GM23338 (cell line): ENCODE results near the gene HECTD1. TPM values are rescaled to one million over a fixed set of nuclear protein-coding genes. Genes with fewer than 3 reads are reported as not detected.
A peak's percentile ranks its signal among the peaks of the same experiment; 100 is the strongest.

Experiments used
- ATAC-seq: fragments of 200-7000 bp; cut with Tn5 transposase; 3 replicates; pipeline ENCODE4 v1.9.1; 2020
- DNase-seq: peaks from one replicate; pipeline ENCODE4 v3.0.0-alpha.2; 2015; ENCODE audit warnings: low spot score
- H2AFZ ChIP-seq: fragments of 200-600 bp; sonication (generic); 2 replicates; pipeline ENCODE4 v1.8.0; 2016; ENCODE audit warnings: antibody characterized with exemption, mild to moderate bottlenecking, moderate library complexity
- H3F3A ChIP-seq: fragments of 200-600 bp; sonication (generic); replicated peaks from 2 replicates; pipeline ENCODE4 v1.8.0; 2017; ENCODE audit warnings: antibody characterized with exemption, mixed run types, low read depth
- H3K27ac ChIP-seq: fragments of 200-600 bp; sonication (generic); 2 replicates; pipeline ENCODE4 v1.6.1; 2016; ENCODE audit warnings: low read depth
- H3K27me3 ChIP-seq: fragments of 200-600 bp; sonication (generic); 2 replicates; pipeline ENCODE4 v1.8.0; 2016; ENCODE audit warnings: mild to moderate bottlenecking, mixed run types, moderate library complexity; ENCODE audit not compliant: insufficient read depth
- H3K36me3 ChIP-seq: fragments of 200-600 bp; sonication (generic); 2 replicates; pipeline ENCODE4 v1.8.0; 2016; ENCODE audit warnings: mild to moderate bottlenecking; ENCODE audit not compliant: insufficient read depth
- H3K4me1 ChIP-seq: fragments of 200-600 bp; sonication (generic); 2 replicates; pipeline ENCODE4 v1.8.0; 2016; ENCODE audit warnings: mild to moderate bottlenecking, moderate library complexity; ENCODE audit not compliant: insufficient read depth
- H3K4me2 ChIP-seq: fragments of 200-600 bp; sonication (generic); 2 replicates; pipeline ENCODE4 v1.7.1; 2017; ENCODE audit warnings: mixed run types
- H3K4me3 ChIP-seq: fragments of 200-600 bp; sonication (generic); 2 replicates; pipeline ENCODE4 v1.6.1; 2016; ENCODE audit warnings: mixed run types
- H3K79me2 ChIP-seq: fragments of 200-600 bp; sonication (generic); replicated peaks from 2 replicates; pipeline ENCODE4 v1.8.0; 2017; ENCODE audit warnings: mild to moderate bottlenecking; ENCODE audit not compliant: insufficient read depth
- H3K9me2 ChIP-seq: fragments of 200-600 bp; sonication (generic); 2 replicates; pipeline ENCODE4 v1.8.0; 2017; ENCODE audit not compliant: insufficient read depth
- H4K20me1 ChIP-seq: fragments of 200-600 bp; sonication (generic); replicated peaks from 2 replicates; pipeline ENCODE4 v1.8.0; 2017; ENCODE audit warnings: mild to moderate bottlenecking; ENCODE audit not compliant: insufficient read depth
- H3K27ac Mint-ChIP-seq: 2 replicates; pipeline ENCODE4 v1.8.0; 2020; ENCODE audit warnings: inconsistent platforms, mild to moderate bottlenecking, moderate library complexity, mixed read lengths
- H3K27me3 Mint-ChIP-seq: 3 replicates; pipeline ENCODE4 v1.8.0; 2022; ENCODE audit warnings: low read depth, mild to moderate bottlenecking, moderate library complexity, mixed read lengths, inconsistent platforms; ENCODE audit not compliant: insufficient read depth, poor library complexity
- H3K36me3 Mint-ChIP-seq: 3 replicates; pipeline ENCODE4 v1.8.0; 2021; ENCODE audit warnings: low read depth, mild to moderate bottlenecking, inconsistent platforms, moderate library complexity, mixed read lengths
- H3K4me1 Mint-ChIP-seq: 3 replicates; pipeline ENCODE4 v1.8.0; 2020; ENCODE audit warnings: mild to moderate bottlenecking, inconsistent platforms, mixed read lengths
- H3K4me3 Mint-ChIP-seq: 3 replicates; pipeline ENCODE4 v1.8.0; 2021; ENCODE audit warnings: moderate library complexity, mild to moderate bottlenecking, inconsistent platforms, mixed read lengths
- H3K9me3 Mint-ChIP-seq: 3 replicates; pipeline ENCODE4 v1.8.0; 2020; ENCODE audit warnings: moderate library complexity, mild to moderate bottlenecking, inconsistent platforms, mixed read lengths
- CREB1 ChIP-seq: fragments of 250-450 bp; sonication (Bioruptor Pico); IDR thresholded peaks from 2 replicates; pipeline ENCODE4 v1.5.0; 2020; ENCODE audit warnings: low read depth, mild to moderate bottlenecking, moderate library complexity
- JUNB ChIP-seq: IDR thresholded peaks from one replicate; pipeline ENCODE4 v1.6.1; 2016; ENCODE audit warnings: antibody characterized with exemption; ENCODE audit not compliant: unreplicated experiment
- ZNF114 ChIP-seq: fragments of 250-450 bp; sonication (Bioruptor Pico); IDR thresholded peaks from 2 replicates; pipeline ENCODE4 v1.5.0; 2020; ENCODE audit warnings: mild to moderate bottlenecking, moderate library complexity
- ZNF331 ChIP-seq: fragments of 250-450 bp; sonication (Bioruptor Pico); IDR thresholded peaks from 2 replicates; pipeline ENCODE4 v1.5.0; 2020; ENCODE audit warnings: low read depth, mild to moderate bottlenecking, moderate library complexity
- polyA plus RNA-seq: library from polyadenylated mRNA; unstranded; fragments of >200 nt; fragmentation: Nextera tagmentation; extraction: Ambion mirVana; gene quantifications from 2 replicates; pipeline ENCODE4 v1.2.1, GENCODE V29; 2016
- total RNA-seq: library from RNA; depleted of rRNA; stranded (reverse); fragments of >200 nt; shearing (Covaris generic); gene quantifications from 2 replicates; pipeline ENCODE4 v1.2.3, GENCODE V29; 2014
- TF ChIP-seq, protein P1 (sequence below): fragments of 250-450 bp; sonication (Bioruptor Pico); IDR thresholded peaks from 2 replicates; pipeline ENCODE4 v1.5.0; 2020; ENCODE audit warnings: mild to moderate bottlenecking, moderate library complexity
- TF ChIP-seq, protein P2 (sequence below), 2 experiments: fragments of 200-600 bp in 1 of 2; sonication (generic) in 1 of 2; conservative IDR thresholded peaks; 2 replicates each; pipeline versions ENCODE4 v1.5.1 to v1.6.1; 2016 to 2017; ENCODE audit warnings: antibody characterized with exemption in 2 of 2, low read depth in 2 of 2, mild to moderate bottlenecking in 2 of 2, moderate library complexity in 1 of 2

Gene HECTD1
- total and polyA plus RNA-seq, 2 experiments from 2014 or later = 42.1 to 132 TPM

DNA sequence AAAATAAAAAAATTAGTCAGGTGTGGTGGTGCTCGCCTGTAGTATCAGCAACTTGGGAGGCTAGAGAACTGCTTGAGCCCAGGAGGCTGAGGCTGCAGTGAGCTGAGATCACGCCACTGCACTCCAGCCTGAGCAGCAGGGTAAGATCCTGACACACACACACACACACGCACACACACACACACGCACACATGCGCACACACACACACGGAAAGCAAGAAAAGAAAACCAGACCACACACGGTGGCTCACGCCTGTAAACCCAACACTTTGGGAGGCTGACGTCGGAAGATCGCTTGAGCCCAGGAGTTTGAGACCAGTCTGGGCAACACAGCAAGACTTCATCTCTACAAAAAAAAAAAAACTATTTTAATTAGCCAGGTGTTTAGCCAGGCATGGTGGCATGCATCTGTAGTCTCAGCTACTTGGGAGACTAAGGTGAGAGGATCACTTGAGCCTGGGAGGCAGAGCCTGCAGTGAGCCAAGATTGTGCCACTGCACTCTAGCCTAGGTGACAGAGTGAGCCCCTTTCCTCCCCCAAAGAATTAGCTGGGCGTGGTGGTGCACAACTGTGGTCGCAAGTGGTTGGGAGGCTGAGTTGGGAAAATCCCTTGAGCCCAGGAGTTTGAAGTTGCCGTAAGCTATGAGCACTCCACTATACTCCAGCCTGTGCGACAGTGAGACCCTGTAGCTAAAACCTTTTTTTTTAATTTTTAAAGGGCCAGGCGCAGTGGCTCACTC lies 44.5 kb downstream of the HECTD1 start (continued):
- TF ChIP-seq, protein P1, sequence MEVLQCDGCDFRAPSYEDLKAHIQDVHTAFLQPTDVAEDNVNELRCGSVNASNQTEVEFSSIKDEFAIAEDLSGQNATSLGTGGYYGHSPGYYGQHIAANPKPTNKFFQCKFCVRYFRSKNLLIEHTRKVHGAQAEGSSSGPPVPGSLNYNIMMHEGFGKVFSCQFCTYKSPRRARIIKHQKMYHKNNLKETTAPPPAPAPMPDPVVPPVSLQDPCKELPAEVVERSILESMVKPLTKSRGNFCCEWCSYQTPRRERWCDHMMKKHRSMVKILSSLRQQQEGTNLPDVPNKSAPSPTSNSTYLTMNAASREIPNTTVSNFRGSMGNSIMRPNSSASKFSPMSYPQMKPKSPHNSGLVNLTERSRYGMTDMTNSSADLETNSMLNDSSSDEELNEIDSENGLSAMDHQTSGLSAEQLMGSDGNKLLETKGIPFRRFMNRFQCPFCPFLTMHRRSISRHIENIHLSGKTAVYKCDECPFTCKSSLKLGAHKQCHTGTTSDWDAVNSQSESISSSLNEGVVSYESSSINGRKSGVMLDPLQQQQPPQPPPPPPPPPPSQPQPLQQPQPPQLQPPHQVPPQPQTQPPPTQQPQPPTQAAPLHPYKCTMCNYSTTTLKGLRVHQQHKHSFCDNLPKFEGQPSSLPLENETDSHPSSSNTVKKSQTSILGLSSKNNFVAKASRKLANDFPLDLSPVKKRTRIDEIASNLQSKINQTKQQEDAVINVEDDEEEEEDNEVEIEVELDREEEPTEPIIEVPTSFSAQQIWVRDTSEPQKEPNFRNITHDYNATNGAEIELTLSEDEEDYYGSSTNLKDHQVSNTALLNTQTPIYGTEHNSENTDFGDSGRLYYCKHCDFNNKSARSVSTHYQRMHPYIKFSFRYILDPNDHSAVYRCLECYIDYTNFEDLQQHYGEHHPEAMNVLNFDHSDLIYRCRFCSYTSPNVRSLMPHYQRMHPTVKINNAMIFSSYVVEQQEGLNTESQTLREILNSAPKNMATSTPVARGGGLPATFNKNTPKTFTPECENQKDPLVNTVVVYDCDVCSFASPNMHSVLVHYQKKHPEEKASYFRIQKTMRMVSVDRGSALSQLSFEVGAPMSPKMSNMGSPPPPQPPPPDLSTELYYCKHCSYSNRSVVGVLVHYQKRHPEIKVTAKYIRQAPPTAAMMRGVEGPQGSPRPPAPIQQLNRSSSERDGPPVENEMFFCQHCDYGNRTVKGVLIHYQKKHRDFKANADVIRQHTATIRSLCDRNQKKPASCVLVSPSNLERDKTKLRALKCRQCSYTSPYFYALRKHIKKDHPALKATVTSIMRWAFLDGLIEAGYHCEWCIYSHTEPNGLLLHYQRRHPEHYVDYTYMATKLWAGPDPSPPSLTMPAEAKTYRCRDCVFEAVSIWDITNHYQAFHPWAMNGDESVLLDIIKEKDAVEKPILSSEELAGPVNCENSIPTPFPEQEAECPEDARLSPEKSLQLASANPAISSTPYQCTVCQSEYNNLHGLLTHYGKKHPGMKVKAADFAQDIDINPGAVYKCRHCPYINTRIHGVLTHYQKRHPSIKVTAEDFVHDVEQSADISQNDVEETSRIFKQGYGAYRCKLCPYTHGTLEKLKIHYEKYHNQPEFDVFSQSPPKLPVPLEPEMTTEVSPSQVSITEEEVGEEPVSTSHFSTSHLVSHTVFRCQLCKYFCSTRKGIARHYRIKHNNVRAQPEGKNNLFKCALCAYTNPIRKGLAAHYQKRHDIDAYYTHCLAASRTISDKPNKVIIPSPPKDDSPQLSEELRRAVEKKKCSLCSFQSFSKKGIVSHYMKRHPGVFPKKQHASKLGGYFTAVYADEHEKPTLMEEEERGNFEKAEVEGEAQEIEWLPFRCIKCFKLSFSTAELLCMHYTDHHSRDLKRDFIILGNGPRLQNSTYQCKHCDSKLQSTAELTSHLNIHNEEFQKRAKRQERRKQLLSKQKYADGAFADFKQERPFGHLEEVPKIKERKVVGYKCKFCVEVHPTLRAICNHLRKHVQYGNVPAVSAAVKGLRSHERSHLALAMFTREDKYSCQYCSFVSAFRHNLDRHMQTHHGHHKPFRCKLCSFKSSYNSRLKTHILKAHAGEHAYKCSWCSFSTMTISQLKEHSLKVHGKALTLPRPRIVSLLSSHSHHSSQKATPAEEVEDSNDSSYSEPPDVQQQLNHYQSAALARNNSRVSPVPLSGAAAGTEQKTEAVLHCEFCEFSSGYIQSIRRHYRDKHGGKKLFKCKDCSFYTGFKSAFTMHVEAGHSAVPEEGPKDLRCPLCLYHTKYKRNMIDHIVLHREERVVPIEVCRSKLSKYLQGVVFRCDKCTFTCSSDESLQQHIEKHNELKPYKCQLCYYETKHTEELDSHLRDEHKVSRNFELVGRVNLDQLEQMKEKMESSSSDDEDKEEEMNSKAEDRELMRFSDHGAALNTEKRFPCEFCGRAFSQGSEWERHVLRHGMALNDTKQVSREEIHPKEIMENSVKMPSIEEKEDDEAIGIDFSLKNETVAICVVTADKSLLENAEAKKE (CRISPR knock-in tag) = no peak
- TF ChIP-seq ZNF331 (no peak), JUNB (no peak)

DNA sequence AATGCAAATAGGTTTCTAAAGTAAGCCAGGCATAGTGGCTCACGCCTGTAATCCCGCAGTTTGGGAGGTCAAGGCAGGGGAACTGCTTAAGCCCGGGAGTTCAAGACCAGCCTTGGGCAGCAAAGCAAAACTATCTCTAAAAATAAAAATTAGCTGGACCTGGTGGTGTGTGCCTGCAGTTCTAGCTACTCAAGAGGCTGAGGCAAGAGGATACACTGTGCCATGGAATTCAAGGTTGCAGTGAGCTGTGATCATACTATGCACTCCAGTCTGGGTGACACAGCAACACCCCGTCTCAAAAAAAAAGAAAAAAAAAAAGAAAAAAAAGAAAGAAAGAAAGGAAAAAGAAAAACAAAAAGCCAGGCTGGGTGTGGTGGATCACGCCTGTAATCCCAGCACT lies 46.3 kb downstream of the HECTD1 start:
- Mint-ChIP-seq H3K4me1 (no peaks in the 10 kb centered on the region), H3K4me3 (no peak overlapping the region), H3K36me3 (peaks cover 42% of the 10 kb centered on the region), H3K27me3 (peaks cover 4% of the 10 kb centered on the region), H3K9me3 (no peaks in the 10 kb centered on the region), H3K27ac (no peak overlapping the region)
- H3K4me3 ChIP-seq = no peak overlapping the region
- H3K4me1 ChIP-seq = no peaks in the 10 kb centered on the region
- no peaks in the 10 kb centered on the region for H3K9me2 ChIP-seq
- H3K27me3 ChIP-seq = no peaks in the 10 kb centered on the region
- no peak overlapping the region for H2AFZ ChIP-seq
- H3K79me2 ChIP-seq = no peaks in the 10 kb centered on the region
- DNase-seq (no peak), ATAC-seq (no peak)
- H3K4me2 ChIP-seq = no peak overlapping the region
- H4K20me1 ChIP-seq = 0 out of 2 replicates have a peak, but pooled peaks cover 11% of the 10 kb centered on the region
- peaks cover 13% of the 10 kb centered on the region for H3K36me3 ChIP-seq
- H3K27ac ChIP-seq = 0 out of 2 replicates have a peak overlapping the region, but pooled peaks have one; percentile 35
- TF ChIP-seq, protein P2, sequence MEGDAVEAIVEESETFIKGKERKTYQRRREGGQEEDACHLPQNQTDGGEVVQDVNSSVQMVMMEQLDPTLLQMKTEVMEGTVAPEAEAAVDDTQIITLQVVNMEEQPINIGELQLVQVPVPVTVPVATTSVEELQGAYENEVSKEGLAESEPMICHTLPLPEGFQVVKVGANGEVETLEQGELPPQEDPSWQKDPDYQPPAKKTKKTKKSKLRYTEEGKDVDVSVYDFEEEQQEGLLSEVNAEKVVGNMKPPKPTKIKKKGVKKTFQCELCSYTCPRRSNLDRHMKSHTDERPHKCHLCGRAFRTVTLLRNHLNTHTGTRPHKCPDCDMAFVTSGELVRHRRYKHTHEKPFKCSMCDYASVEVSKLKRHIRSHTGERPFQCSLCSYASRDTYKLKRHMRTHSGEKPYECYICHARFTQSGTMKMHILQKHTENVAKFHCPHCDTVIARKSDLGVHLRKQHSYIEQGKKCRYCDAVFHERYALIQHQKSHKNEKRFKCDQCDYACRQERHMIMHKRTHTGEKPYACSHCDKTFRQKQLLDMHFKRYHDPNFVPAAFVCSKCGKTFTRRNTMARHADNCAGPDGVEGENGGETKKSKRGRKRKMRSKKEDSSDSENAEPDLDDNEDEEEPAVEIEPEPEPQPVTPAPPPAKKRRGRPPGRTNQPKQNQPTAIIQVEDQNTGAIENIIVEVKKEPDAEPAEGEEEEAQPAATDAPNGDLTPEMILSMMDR (conservative IDR thresholded peaks at IDR 0.05; ENCODE audit: low read depth in 2 of 2) = no peak
- TF ChIP-seq ZNF114 (CRISPR knock-in tag) (no peak), CREB1 (no peak), JUNB (no peak)
- no peaks in the 10 kb centered on the region for H3F3A ChIP-seq
